Thymus (tissue), 11 donors: ENCODE measurements around the gene APOC4. TPM values are rescaled to one million over a fixed set of nuclear protein-coding genes. Genes with fewer than 3 reads are reported as not detected.

ENCODE experiments used
- DNase-seq, 9 donors: peaks; one replicate each; pipeline ENCODE4 v3.0.0-alpha.2; 2013; ENCODE audit warnings: low spot score in 9 of 9, low read depth in 6 of 9, missing footprints in 1 of 9
- H3K27ac ChIP-seq, 2 donors: one replicate each; pipeline ENCODE4 v1.5.1; 2013; ENCODE audit warnings: control low read depth in 1 of 2, low read depth in 1 of 2, low read length in 1 of 2, mild to moderate bottlenecking in 1 of 2, moderate library complexity in 1 of 2
- H3K27me3 ChIP-seq, 2 donors: one replicate each; pipeline ENCODE4 v1.5.1; 2013; ENCODE audit warnings: low read length in 1 of 2; ENCODE audit not compliant: control insufficient read depth in 2 of 2, insufficient read depth in 1 of 2
- H3K36me3 ChIP-seq, 2 donors: one replicate each; pipeline ENCODE4 v1.5.1; 2013; ENCODE audit warnings: low read length in 1 of 2, mild to moderate bottlenecking in 1 of 2, moderate library complexity in 1 of 2; ENCODE audit not compliant: control insufficient read depth in 2 of 2, insufficient read depth in 2 of 2
- H3K4me1 ChIP-seq, 2 donors: one replicate each; pipeline ENCODE4 v1.5.1; 2013; ENCODE audit warnings: low read length in 2 of 2; ENCODE audit not compliant: control insufficient read depth in 2 of 2, insufficient read depth in 2 of 2
- H3K4me3 ChIP-seq, 2 donors: one replicate each; pipeline ENCODE4 v1.5.1; 2013; ENCODE audit warnings: low read length in 2 of 2, control low read depth in 1 of 2, mild to moderate bottlenecking in 1 of 2
- H3K9me3 ChIP-seq, 2 donors: one replicate each; pipeline ENCODE4 v1.5.1; 2013; ENCODE audit warnings: low read length in 1 of 2, mild to moderate bottlenecking in 1 of 2; ENCODE audit not compliant: control insufficient read depth in 2 of 2, insufficient read depth in 1 of 2
- WGBS: extraction: QIAGEN DNeasy Blood & Tissue Kit; methylation state at CpG from one replicate; pipeline ENCODE4 v1.1.7; 2013; 5-methylcytosine and 5-hydroxymethylcytosine counted together
- polyA plus RNA-seq: library from polyadenylated mRNA; stranded (reverse); fragments of 200-250 nt; gene quantifications from one replicate; pipeline ENCODE4 v1.2.3, GENCODE V29; 2013
- total RNA-seq: library from RNA; stranded (reverse); fragments of 120-200 nt; gene quantifications from one replicate; pipeline ENCODE4 v1.2.4, GENCODE V29; 2013
- donor health status: healthy.

The APOC4 gene
- total and polyA plus RNA-seq, 2 donors, result 0.32 TPM; not detected in 1

DNA sequence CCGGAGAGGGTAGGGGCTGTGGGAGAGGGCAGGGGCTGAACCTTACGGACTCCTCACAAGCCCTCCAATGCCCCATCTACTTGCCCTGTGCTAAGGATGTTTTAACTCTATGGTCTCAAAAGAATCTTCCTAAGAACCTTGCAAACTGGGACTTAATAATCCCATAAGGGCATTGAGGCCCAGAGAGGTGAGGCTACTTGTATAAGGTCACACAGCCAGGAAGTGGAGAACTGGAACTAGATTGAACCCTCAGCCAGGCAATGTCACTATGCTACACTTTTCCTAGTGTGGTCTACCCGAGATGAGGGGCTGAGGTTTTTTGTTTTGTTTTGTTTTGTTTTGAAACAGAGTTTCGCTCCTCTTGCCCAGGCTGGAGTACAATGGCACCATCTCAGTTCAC, 10.5 kb upstream of the APOC4 start:
- no peaks in the 10 kb centered on the region for H3K36me3 ChIP-seq
- no peak for DNase-seq
- H3K4me1 ChIP-seq, result no peaks in the 10 kb centered on the region
- WGBS, result 95% methylated on average over 4 of the region's 4 CpGs
- no peak overlapping the region for H3K4me3 ChIP-seq
- H3K27ac ChIP-seq, result no peak overlapping the region
- H3K27me3 ChIP-seq, result peaks cover 0 to 8% of the 10 kb centered on the region in 2 donors
- H3K9me3 ChIP-seq, result no peaks in the 10 kb centered on the region

DNA sequence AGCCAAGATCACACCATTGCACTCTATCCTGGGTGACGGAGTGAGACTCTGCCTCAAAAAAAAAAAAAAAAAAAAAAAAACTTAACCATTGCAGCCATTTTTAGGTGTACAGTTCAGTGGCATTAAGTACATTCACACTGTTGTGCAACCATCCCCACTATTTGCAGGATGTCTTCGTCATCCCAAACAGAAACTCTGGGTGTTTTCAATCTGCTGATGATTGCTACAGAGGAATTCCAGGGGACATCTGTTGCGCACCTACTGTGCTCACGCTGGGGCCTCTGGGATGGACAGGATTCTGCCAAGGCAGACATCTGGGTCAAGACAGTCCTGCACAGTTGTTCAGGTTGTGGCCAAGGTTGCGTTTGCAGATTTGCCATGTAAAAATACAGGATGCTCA, 2.4 kb upstream of the APOC4 start:
- Histone ChIP-seq H3K4me1 (no peaks in the 10 kb centered on the region), H3K9me3 (no peaks in the 10 kb centered on the region), H3K36me3 (no peaks in the 10 kb centered on the region), H3K27me3 (no peaks in the 10 kb centered on the region), H3K4me3 (no peak overlapping the region), H3K27ac (no peak overlapping the region)
- DNase-seq, result no peak
- 90% methylated on average over 5 of the region's 5 CpGs for WGBS

DNA sequence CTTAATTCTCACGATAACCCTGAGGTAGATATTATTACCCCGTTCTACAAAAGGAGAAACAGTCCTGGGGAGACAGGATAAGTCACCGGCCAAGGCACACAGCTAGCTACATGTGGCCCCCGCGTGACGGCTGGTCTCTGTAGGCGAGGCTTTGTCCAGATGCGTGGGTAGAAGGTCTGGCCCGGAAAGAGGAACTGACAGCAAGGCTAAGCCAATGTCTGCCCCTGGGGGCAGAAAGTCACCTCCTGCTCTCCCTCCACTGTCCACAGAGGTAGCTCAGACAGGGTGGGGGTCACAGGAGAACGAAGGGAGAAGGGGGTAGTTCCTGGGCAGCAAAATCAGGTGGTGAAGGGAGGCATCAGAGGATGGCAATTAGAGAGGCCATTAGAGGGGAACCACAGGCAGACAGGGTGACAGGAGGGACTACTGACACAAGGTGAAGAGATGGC, 1.8 kb downstream of the APOC4 start:
- Histone ChIP-seq H3K9me3 (no peaks in the 10 kb centered on the region), H3K27me3 (no peaks in the 10 kb centered on the region), H3K4me3 (no peak overlapping the region), H3K4me1 (no peaks in the 10 kb centered on the region), H3K27ac (no peak overlapping the region), H3K36me3 (no peaks in the 10 kb centered on the region)
- WGBS, result 34% methylated on average over 10 of the region's 10 CpGs
- DNase-seq, result no peak

DNA sequence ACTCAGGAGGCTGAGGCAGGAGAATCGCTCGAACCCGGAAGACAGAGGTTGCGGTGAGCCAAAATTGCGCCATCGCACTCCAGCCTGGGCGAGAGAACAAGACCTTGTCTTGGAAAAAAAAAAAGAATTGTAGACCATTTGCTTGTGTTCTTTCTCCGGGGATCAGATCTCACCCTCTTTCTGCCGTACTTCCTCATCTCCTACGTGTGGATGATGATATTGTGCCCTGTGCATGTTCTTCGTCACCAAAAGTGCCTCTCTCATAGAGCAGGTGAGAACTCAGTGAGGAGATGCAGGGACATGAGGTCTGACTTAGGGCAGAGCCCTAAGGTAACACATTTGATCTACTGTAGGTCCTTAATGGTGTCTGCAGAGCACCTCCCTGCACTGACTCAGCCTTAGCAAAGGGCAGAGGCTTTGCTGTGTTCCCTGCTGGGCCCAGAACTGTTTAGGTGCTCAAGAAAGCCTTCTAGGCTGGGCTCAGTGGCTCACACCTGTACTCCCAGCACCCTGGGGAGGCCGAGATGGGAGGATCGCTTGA, 5.1 kb downstream of the APOC4 start:
- DNase-seq, result no peak
- 97% methylated on average over 13 of the region's 13 CpGs for WGBS
- Histone ChIP-seq H3K27ac (no peak overlapping the region), H3K4me3 (no peak overlapping the region), H3K27me3 (no peaks in the 10 kb centered on the region), H3K4me1 (no peaks in the 10 kb centered on the region), H3K9me3 (no peaks in the 10 kb centered on the region), H3K36me3 (peaks cover 0 to 5% of the 10 kb centered on the region in 2 donors)

DNA sequence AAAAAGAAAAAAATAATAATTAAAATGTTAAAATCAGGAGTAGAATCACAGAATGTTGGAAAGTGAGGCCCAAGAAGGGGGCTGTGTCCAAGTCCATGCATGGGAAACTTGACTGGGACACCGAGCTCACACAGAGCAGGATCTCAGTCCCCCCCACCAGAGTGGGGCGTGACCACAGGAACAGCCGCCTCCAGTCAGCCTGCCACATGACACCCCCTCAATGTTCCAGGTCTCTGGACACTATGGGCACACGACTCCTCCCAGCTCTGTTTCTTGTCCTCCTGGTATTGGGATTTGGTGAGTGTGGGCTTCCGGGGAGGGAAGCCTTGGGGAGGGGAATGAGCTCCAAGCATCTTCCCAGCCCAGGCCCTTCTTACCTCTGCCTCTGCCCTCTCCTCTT, 6.2 kb downstream of the APOC4 start:
- over 99% methylated on average over 5 of the region's 5 CpGs for WGBS
- no peaks in the 10 kb centered on the region for H3K9me3 ChIP-seq
- H3K36me3 ChIP-seq, result peaks cover 0 to 5% of the 10 kb centered on the region in 2 donors
- no peak overlapping the region for H3K27ac ChIP-seq
- H3K4me3 ChIP-seq, result no peak overlapping the region
- no peaks in the 10 kb centered on the region for H3K27me3 ChIP-seq
- DNase-seq, result no peak
- H3K4me1 ChIP-seq, result no peaks in the 10 kb centered on the region

DNA sequence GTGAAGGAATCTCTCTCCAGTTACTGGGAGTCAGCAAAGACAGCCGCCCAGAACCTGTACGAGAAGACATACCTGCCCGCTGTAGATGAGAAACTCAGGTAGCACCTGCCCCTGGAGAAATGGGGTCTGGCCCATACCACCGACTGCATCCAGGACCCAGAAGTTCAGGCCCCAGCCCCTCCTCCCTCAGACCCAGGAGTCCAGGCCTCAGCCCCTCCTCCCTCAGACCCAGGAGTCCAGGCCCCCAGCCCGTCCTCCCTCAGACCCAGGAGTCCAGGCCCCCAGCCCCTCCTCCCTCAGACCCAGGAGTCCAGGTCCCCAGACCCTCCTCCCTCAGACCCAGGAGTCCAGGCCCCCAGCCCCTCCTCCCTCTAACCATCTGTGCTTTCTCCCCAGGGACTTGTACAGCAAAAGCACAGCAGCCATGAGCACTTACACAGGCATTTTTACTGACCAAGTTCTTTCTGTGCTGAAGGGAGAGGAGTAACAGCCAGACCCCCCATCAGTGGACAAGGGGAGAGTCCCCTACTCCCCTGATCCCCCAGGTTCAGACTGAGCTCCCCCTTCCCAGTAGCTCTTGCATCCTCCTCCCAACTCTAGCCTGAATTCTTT, 6.8 kb downstream of the APOC4 start:
- no peaks in the 10 kb centered on the region for H3K9me3 ChIP-seq
- peaks cover 0 to 5% of the 10 kb centered on the region in 2 donors for H3K36me3 ChIP-seq
- no peak for DNase-seq
- no peak overlapping the region for H3K27ac ChIP-seq
- peaks cover 0 to under 1% of the 10 kb centered on the region in 2 donors for H3K4me1 ChIP-seq
- H3K4me3 ChIP-seq, result no peak overlapping the region
- no peaks in the 10 kb centered on the region for H3K27me3 ChIP-seq
- WGBS, result 95% methylated on average over 5 of the region's 5 CpGs

DNA sequence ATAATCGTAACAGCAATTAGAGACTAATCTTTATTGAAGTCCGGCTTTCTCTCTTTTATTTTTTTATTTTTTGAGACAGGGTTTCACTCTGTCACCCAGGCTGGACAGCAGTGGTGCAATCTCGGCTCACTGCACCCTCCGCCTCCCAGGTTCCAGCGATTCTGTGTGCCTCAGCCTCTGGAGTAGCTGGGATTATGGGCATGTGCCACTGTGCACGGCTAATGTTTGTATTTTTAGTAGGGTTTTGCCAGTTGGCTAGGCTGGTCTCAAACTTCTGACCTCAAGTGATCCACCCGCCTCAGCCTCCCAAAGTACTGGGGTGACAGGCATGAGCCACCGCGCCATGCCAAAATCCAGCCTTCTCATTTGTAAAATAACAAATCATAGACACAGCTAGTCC, 7.5 kb downstream of the APOC4 start:
- Histone ChIP-seq H3K27me3 (no peaks in the 10 kb centered on the region), H3K27ac (no peak overlapping the region), H3K4me1 (peaks cover 0 to 7% of the 10 kb centered on the region in 2 donors), H3K4me3 (no peak overlapping the region), H3K9me3 (no peaks in the 10 kb centered on the region), H3K36me3 (peaks cover 0 to 5% of the 10 kb centered on the region in 2 donors)
- DNase-seq, result no peak
- WGBS, result 96% methylated on average over 9 of the region's 9 CpGs

DNA sequence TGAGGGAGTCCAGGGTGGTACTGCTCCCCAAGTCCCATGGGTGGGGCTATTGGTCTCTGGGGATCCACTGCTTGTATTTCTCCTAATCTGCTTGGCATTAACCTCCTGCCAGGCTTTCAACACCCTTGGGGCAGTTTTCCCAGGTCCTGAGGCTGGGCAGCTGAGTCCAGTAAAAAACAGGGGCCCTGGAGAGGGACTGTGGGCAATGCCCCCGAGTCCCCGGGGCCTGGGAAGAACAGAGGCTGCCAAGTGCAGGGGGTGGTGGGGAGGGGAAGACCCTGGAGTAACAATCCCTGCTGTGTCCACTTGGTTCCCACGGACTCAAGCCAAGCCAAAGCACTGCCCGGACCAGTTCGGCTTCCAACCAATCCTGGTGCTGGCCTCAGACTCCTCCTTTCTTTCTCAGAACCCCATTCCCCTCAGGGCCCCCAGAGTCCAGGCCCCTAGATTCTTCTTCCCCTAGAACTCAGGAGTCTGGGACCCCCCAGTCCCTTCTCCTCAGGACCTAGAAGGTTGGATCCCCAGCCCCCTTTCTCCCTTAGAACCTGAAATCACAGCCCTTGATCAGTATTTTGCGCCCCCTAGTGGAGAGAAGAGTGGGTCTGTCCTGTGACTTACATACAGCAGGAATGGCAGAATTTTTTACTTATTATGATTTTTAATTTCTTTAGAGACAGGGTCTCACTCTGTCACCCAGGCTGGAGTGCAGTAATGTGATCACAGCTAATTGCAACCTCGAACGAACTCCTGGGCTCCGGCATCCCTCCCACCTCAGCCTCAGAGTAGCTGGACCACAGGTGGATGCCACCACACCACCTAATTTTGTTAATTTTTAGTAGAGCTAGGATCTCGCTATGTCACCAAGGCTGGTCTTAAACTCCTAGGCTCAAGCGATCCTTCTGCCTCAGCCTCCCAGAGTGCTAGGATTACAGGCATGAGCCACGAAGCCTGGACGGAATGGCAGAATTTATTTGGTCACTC, 9.4 kb downstream of the APOC4 start:
- H3K9me3 ChIP-seq, result no peaks in the 10 kb centered on the region
- H3K27me3 ChIP-seq, result no peaks in the 10 kb centered on the region
- DNase-seq, result peak; percentile 30 to 83 (median 58)
- H3K27ac ChIP-seq, result no peak overlapping the region
- peaks cover 0 to 5% of the 10 kb centered on the region in 2 donors for H3K36me3 ChIP-seq
- 79% methylated on average over 13 of the region's 13 CpGs for WGBS
- H3K4me1 ChIP-seq, result peaks cover 7 to 16% of the 10 kb centered on the region in 2 donors
- H3K4me3 ChIP-seq, result no peak overlapping the region

DNA sequence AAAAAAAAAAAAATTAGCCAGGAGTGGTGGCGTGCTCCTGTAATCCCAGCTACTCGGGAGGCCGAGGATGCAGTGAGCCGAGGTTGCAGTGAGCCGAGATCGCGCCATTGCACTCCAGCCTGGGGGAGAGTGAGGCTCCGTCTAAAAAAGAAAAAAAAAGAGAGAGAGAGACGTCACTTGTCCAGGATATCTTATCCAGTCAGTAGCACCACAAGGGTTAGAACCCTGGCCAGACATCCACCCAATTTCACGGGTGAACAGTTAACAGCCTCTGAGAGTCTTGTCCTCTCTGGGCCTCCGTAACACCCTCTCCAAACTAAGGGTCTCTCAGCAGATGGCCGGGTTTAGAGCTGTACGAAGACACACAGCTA, 12.2 kb downstream of the APOC4 start:
- H3K27ac ChIP-seq, result peak overlapping the region; percentile 88 to 97
- 34% methylated on average over 13 of the region's 13 CpGs for WGBS
- H3K9me3 ChIP-seq, result no peaks in the 10 kb centered on the region
- DNase-seq, result no peak
- peaks cover 0 to 5% of the 10 kb centered on the region in 2 donors for H3K36me3 ChIP-seq
- H3K4me3 ChIP-seq, result peak overlapping the region; percentile 96 to 99
- no peaks in the 10 kb centered on the region for H3K27me3 ChIP-seq
- H3K4me1 ChIP-seq, result peaks cover 10 to 18% of the 10 kb centered on the region in 2 donors
